Astrocyte (in vitro differentiated cells and primary cell): ENCODE measurements around the gene ATP11C.
A peak's percentile ranks its signal among the peaks of the same experiment; 100 is the strongest.

ENCODE experiments used
- CTCF ChIP-seq: IDR thresholded peaks from 2 replicates; pipeline ENCODE4 v1.5.1; 2011; ENCODE audit warnings: low read depth, mild to moderate bottlenecking, inconsistent platforms, low read length, moderate library complexity; ENCODE audit not compliant: insufficient read depth
- EZH2 ChIP-seq: IDR thresholded peaks from 2 replicates; pipeline ENCODE4 v1.6.1; 2012; ENCODE audit warnings: mild to moderate bottlenecking, low read length, inconsistent platforms; ENCODE audit not compliant: insufficient read depth

DNA sequence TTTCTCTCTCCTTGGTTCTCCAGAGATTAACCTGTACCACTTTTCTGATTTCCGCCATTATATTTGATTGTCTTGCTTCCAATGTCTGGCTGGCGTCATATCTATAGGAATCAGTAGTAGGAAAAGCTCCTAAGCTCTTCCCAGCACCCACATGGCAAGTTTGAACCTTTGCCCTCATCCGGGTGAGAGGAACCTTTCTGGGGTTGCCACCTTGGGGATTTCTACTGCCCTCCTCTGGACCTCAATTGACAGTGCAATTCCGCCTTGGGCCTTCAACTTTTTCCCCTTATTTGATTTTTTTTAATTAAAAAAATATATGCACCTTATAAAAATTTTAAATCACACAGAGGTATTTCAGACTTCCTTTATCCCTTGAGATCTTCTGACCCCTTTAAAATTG lies 34.4 kb upstream of the ATP11C start:
- TF ChIP-seq EZH2, result no peak
- peak; percentile 14 for TF ChIP-seq CTCF
